Measurements from ENCODE around the gene PLSCR1. TPM values are rescaled to one million over a fixed set of nuclear protein-coding genes. Genes with fewer than 3 reads are reported as not detected.

The PLSCR1 gene
- total and polyA plus RNA-seq, 9 of the 15 experiments (the other 6 are each of a cell fraction or from before 2014, with no cell fraction given) = 40.6 to 122 (median 69.1) TPM

DNA sequence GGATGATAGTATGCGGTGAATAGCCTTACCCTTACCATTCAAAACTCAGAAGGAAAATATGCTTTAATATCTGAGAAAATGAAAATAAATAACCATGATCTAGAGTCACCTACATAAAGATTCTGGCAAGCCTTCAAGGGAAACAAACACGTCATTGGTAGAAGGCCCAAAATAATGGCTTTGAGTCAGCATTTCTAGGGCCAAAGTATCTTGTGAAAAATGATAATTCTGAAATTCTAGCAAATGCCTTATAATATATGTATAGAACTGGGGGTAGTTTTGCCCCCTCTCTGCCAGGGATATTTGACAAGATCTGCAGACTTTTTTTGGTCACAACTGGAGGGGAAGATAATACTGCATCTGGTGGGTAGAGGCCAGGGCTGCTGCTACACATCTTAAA lies 15.4 kb downstream of the PLSCR1 start:
- no peaks in the 10 kb centered on the region for H3K9me1 ChIP-seq (ENCODE audit: control insufficient read depth, insufficient read depth, low read length)
- no peak overlapping the region for H3K27ac ChIP-seq (ENCODE audit: extremely low read depth, low read depth, low read length)
- BruUV-seq (replicated peaks) = no TSS peak
- WGBS (ENCODE audit: insufficient coverage, low coverage, missing lambda C conversion rate) = 75% methylated on average over 2 of the region's 2 CpGs
- H3K4me3 ChIP-seq = no peak overlapping the region
- H3K9ac ChIP-seq (ENCODE audit: insufficient read depth in 1 of 2, low read depth in 2 of 2, low read length in 2 of 2) = no peak overlapping the region
- ATAC-seq (no peak), FAIRE-seq (no peak), DNase-seq (ENCODE audit: extremely low read depth in 1 of 4, low spot score in 3 of 4) (no peak)
- H3K9me3 ChIP-seq (replicated peaks; ENCODE audit: control insufficient read depth, insufficient read depth, low read depth, low read length) = no peaks in the 10 kb centered on the region
- no peaks in the 10 kb centered on the region; the same call in 2 of the 3 replicates for H3K79me2 ChIP-seq (ENCODE audit: control insufficient read depth, insufficient read depth, low read length)
- in situ Hi-C loops (cut with MboI) = no loop called here
- H3K4me2 ChIP-seq (ENCODE audit: insufficient read depth, low read length) = no peak overlapping the region
- no peaks in the 10 kb centered on the region for H3K27me3 ChIP-seq (ENCODE audit: control insufficient read depth in 2 of 2, insufficient read depth in 2 of 2, low read length in 2 of 2)
- POLR2A ChIA-PET = interaction anchor here (2.3 kb wide), 1 partner anchor 16 kb away, joined by 8 read pairs; the partner anchor contains the start of gene PLSCR1
- CTCF ChIA-PET (ENCODE audit: low intra/inter-chr PET ratio) = no interaction called here
- H3K4me1 ChIP-seq (replicated peaks in 1 of 2; ENCODE audit: control insufficient read depth in 2 of 2, insufficient read depth in 2 of 2, low read length in 2 of 2) = no peaks in the 10 kb centered on the region
- no peaks in the 10 kb centered on the region for H4K20me1 ChIP-seq (replicated peaks; ENCODE audit: control insufficient read depth, insufficient read depth, low read length)
- peaks cover 72% of the 10 kb centered on the region for H3K36me3 ChIP-seq (ENCODE audit: control insufficient read depth, insufficient read depth, low read length)
- intact Hi-C loops (cut with micrococcal nuclease) = no loop called here
- H2AFZ ChIP-seq (ENCODE audit: low read depth, low read length) = no peak overlapping the region
- TF ChIP-seq CCAR2 (IDR thresholded peaks at IDR 0.05; ENCODE audit: low read depth, low read length) = no peak
- no peak for TF ChIP-seq DACH1 (IDR thresholded peaks at IDR 0.05; ENCODE audit: partially characterized antibody)
- TF ChIP-seq EP400 (IDR thresholded peaks at IDR 0.05) = no peak
- TF ChIP-seq, protein P1, sequence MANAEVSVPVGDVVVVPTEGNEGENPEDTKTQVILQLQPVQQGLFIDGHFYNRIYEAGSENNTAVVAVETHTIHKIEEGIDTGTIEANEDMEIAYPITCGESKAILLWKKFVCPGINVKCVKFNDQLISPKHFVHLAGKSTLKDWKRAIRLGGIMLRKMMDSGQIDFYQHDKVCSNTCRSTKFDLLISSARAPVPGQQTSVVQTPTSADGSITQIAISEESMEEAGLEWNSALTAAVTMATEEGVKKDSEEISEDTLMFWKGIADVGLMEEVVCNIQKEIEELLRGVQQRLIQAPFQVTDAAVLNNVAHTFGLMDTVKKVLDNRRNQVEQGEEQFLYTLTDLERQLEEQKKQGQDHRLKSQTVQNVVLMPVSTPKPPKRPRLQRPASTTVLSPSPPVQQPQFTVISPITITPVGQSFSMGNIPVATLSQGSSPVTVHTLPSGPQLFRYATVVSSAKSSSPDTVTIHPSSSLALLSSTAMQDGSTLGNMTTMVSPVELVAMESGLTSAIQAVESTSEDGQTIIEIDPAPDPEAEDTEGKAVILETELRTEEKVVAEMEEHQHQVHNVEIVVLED (CRISPR knock-in tag; IDR thresholded peaks at IDR 0.05) = no peak
- no peak for TF ChIP-seq ZBTB1 (CRISPR knock-in tag; IDR thresholded peaks at IDR 0.05; ENCODE audit: borderline replicate concordance, low read depth)
- TF ChIP-seq ATF6 (CRISPR knock-in tag; IDR thresholded peaks at IDR 0.05) = no peak
- TF ChIP-seq ZNF408 (CRISPR knock-in tag; IDR thresholded peaks at IDR 0.05; ENCODE audit: low read depth) = no peak
- no peak for TF ChIP-seq PCBP2 (IDR thresholded peaks at IDR 0.05; ENCODE audit: low read depth, low read length, poor library complexity, severe bottlenecking)
- TF ChIP-seq, protein P2, sequence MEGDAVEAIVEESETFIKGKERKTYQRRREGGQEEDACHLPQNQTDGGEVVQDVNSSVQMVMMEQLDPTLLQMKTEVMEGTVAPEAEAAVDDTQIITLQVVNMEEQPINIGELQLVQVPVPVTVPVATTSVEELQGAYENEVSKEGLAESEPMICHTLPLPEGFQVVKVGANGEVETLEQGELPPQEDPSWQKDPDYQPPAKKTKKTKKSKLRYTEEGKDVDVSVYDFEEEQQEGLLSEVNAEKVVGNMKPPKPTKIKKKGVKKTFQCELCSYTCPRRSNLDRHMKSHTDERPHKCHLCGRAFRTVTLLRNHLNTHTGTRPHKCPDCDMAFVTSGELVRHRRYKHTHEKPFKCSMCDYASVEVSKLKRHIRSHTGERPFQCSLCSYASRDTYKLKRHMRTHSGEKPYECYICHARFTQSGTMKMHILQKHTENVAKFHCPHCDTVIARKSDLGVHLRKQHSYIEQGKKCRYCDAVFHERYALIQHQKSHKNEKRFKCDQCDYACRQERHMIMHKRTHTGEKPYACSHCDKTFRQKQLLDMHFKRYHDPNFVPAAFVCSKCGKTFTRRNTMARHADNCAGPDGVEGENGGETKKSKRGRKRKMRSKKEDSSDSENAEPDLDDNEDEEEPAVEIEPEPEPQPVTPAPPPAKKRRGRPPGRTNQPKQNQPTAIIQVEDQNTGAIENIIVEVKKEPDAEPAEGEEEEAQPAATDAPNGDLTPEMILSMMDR (IDR thresholded peaks at IDR 0.05 in 2 of 3, conservative IDR thresholded peaks at IDR 0.05 in 1 of 3; ENCODE audit: insufficient read depth in 2 of 3, low read depth in 1 of 3, low read length in 3 of 3) = no peak
- TF ChIP-seq, protein P3, sequence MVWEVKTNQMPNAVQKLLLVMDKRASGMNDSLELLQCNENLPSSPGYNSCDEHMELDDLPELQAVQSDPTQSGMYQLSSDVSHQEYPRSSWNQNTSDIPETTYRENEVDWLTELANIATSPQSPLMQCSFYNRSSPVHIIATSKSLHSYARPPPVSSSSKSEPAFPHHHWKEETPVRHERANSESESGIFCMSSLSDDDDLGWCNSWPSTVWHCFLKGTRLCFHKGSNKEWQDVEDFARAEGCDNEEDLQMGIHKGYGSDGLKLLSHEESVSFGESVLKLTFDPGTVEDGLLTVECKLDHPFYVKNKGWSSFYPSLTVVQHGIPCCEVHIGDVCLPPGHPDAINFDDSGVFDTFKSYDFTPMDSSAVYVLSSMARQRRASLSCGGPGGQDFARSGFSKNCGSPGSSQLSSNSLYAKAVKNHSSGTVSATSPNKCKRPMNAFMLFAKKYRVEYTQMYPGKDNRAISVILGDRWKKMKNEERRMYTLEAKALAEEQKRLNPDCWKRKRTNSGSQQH (CRISPR knock-in tag; IDR thresholded peaks at IDR 0.05) = no peak
- TF ChIP-seq ATF3 (IDR thresholded peaks at IDR 0.05) = no peak
- TF ChIP-seq ATF3 (CRISPR knock-in tag; conservative IDR thresholded peaks at IDR 0.05) = no peak
- no peak for TF ChIP-seq YY1 (IDR thresholded peaks at IDR 0.05; ENCODE audit: borderline replicate concordance in 1 of 3, control insufficient read depth in 1 of 3, extremely low read depth in 1 of 3, insufficient read depth in 3 of 3, insufficient read length in 1 of 3, insufficient replicate concordance in 2 of 3, low read depth in 1 of 3, low read length in 2 of 3)

Measured in K562 (cell line).